K562 (cell line): Measurements from ENCODE around the gene SLC10A3. TPM values are rescaled to one million over a fixed set of nuclear protein-coding genes. Genes with fewer than 3 reads are reported as not detected.

ENCODE experiments used
- ILK ChIP-seq: fragments of 450-650 bp; IDR thresholded peaks from 2 replicates; pipeline ENCODE4 v1.6.1; 2016; ENCODE audit warnings: missing genetic modification characterization, low read depth, mild to moderate bottlenecking, missing compliant biosample characterization, moderate library complexity, borderline replicate concordance
- KDM2B ChIP-seq: fragments of 250-450 bp; sonication (Bioruptor Pico); IDR thresholded peaks from 2 replicates; pipeline ENCODE4 v1.8.0; 2021; ENCODE audit warnings: mild to moderate bottlenecking, moderate library complexity
- MYC ChIP-seq, 2 experiments: fragments of 250-450 bp in 1 of 2; sonication (Bioruptor Pico) in 1 of 2; IDR thresholded peaks; 2 replicates each; pipeline versions ENCODE4 v1.5.1 to v1.6.1; 2012 to 2021; ENCODE audit warnings: low read depth in 2 of 2, borderline replicate concordance in 1 of 2, improper control_type of control experiment in 1 of 2, low read length in 1 of 2, mild to moderate bottlenecking in 1 of 2, moderate library complexity in 1 of 2
- NRF1 ChIP-seq, 2 experiments: fragments of 450-650 bp; IDR thresholded peaks in 1 of 2; conservative IDR thresholded peaks in 1 of 2; 2 replicates each; pipeline ENCODE4 v1.6.1; 2014; ENCODE audit warnings: mild to moderate bottlenecking in 2 of 2
- POLR2G ChIP-seq: fragments of 200-400 bp; formaldehyde crosslinking; IDR thresholded peaks from 2 replicates; pipeline ENCODE4 v1.6.1; 2017; ENCODE audit warnings: low read depth, mild to moderate bottlenecking, antibody characterized with exemption, low read length, moderate library complexity
- RBFOX2 ChIP-seq: fragments of 200-400 bp; formaldehyde crosslinking; IDR thresholded peaks from 2 replicates; pipeline ENCODE4 v1.6.1; 2017; ENCODE audit warnings: low read depth, mild to moderate bottlenecking, low read length, moderate library complexity
- RFX5 ChIP-seq: IDR thresholded peaks from 2 replicates; pipeline ENCODE4 v1.6.1; 2011; ENCODE audit warnings: low read depth, mild to moderate bottlenecking, improper control_type of control experiment, low read length
- UBTF ChIP-seq, 2 experiments: IDR thresholded peaks; 2 replicates each; pipeline ENCODE4 v1.6.1; 2012; ENCODE audit warnings: improper control_type of control experiment in 2 of 2, low read depth in 2 of 2, low read length in 2 of 2, borderline replicate concordance in 1 of 2
- VEZF1 ChIP-seq: fragments of 200-800 bp; sonication (Bioruptor generic); IDR thresholded peaks from 2 replicates; pipeline ENCODE4 v1.6.1; 2017; ENCODE audit warnings: missing genetic modification characterization, missing compliant biosample characterization
- ZBTB34 ChIP-seq: fragments of 250-450 bp; sonication (Bioruptor Pico); IDR thresholded peaks from 2 replicates; pipeline ENCODE4 v1.8.0; 2021; ENCODE audit warnings: mild to moderate bottlenecking, moderate library complexity
- ZNF121 ChIP-seq: sonication (generic); formaldehyde crosslinking; conservative IDR thresholded peaks from 2 replicates; pipeline ENCODE4 v1.8.0; 2022; ENCODE audit warnings: missing genetic modification reagents
- ZNF224 ChIP-seq: sonication (generic); formaldehyde crosslinking; IDR thresholded peaks from 2 replicates; pipeline ENCODE4 v1.8.0; 2022; ENCODE audit warnings: mild to moderate bottlenecking, missing genetic modification reagents
- ZNF239 ChIP-seq: fragments of 250-450 bp; sonication (Bioruptor Pico); IDR thresholded peaks from 2 replicates; pipeline ENCODE4 v1.4.0; 2020; ENCODE audit warnings: mild to moderate bottlenecking
- polyA plus RNA-seq, 8 experiments: library from polyadenylated mRNA; depleted of rRNA in 4 of 8; stranded (reverse) in 5 of 8; unstranded in 3 of 8; fragments of >200 nt; fragmentation: Nextera tagmentation in 2 of 8; fragmentation: Illumina TruSeq in 1 of 8; extraction: Ambion mirVana in 2 of 8; extraction: Trizol in 1 of 8; gene quantifications; 2 replicates each; pipeline versions ENCODE4 v1.2.1 to v1.2.3, GENCODE V29; 2011 to 2014; ENCODE audit warnings: inconsistent platforms in 1 of 8, missing spikeins in 1 of 8
- total RNA-seq, 7 experiments: library from RNA; depleted of rRNA in 6 of 7; stranded (reverse); fragments of >200 nt in 6 of 7; fragmentation: Illumina TruSeq in 2 of 7; extraction: Trizol in 2 of 7; gene quantifications; 2 replicates each; pipeline versions ENCODE4 v1.2.1 to v1.2.3, GENCODE V29; 2011 to 2021; ENCODE audit warnings: low replicate concordance in 1 of 7

Gene SLC10A3
- total and polyA plus RNA-seq, 9 of the 15 experiments (the other 6 are each of a cell fraction or from before 2014, with no cell fraction given): 5.2 to 30.6 (median 16.7) TPM

GRCh38 chrX:154486052-154486395 is 4.4 kb downstream of the SLC10A3 start (continued):
- TF ChIP-seq RFX5 (no peak), ZBTB34 (no peak), UBTF (IDR thresholded peaks at IDR 0.05; ENCODE audit: borderline replicate concordance in 1 of 2, low read depth in 2 of 2, low read length in 2 of 2) (0 out of 4 replicates have a peak, but pooled peaks of 1 of the 2 experiments have one; percentile 64), ZNF121 (CRISPR knock-in tag) (no peak), NRF1 (conservative IDR thresholded peaks at IDR 0.05 in 1 of 2, IDR thresholded peaks at IDR 0.05 in 1 of 2) (peak in 1 of 2 experiments; percentile 13; a peak in 2 of 4 replicates), RBFOX2 (peak; percentile 77), KDM2B (CRISPR knock-in tag) (peak; percentile 47; the same call in 1 of the 2 replicates), VEZF1 (no peak), MYC (IDR thresholded peaks at IDR 0.05; ENCODE audit: low read depth, low read length) (peak; percentile 59), MYC (CRISPR knock-in tag; IDR thresholded peaks at IDR 0.05; ENCODE audit: borderline replicate concordance, low read depth) (no peak), POLR2G (peak; percentile 71; the same call in 1 of the 2 replicates), ZNF224 (CRISPR knock-in tag) (no peak), ZNF239 (no peak), ILK (tag) (no peak)
